OCI-LY7 (cell line): Measurements from ENCODE around the gene NFATC1.

Experiments used
- EZH2phosphoT487 ChIP-seq: fragments of 200-600 bp; sonication (generic); IDR thresholded peaks from 2 replicates; pipeline ENCODE4 v1.6.1; 2018; ENCODE audit warnings: low read depth, borderline replicate concordance, mild to moderate bottlenecking, mixed run types, antibody characterized with exemption, low read length, moderate library complexity, mixed read lengths
- TF ChIP-seq, protein P1 (sequence below): fragments of 200-600 bp; sonication (generic); conservative IDR thresholded peaks from 2 replicates; pipeline ENCODE4 v1.5.1; 2014; ENCODE audit warnings: mild to moderate bottlenecking, antibody characterized with exemption, low read length, moderate library complexity, mixed read lengths

DNA sequence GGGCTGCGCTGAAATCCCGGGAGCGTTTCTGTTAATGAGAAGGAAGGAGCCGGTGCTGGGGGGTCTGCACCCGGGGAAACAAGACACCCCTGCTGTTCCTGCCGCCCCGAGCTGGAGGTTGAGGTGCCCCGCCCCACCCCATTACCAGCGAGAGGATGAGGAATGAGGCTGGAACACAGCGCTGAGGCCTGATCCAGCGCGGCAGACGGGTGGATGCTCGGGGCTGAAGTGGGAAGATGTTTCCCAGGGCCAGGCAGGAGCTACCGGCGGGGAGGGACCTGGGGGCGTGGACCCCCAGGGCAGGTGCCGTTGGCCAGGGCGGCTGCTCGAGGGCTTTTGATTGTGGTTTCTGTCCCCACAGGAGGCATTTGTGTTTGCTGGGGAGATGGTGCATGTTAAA is 149.5 kb downstream of the NFATC1 start:
- TF ChIP-seq, protein P1, sequence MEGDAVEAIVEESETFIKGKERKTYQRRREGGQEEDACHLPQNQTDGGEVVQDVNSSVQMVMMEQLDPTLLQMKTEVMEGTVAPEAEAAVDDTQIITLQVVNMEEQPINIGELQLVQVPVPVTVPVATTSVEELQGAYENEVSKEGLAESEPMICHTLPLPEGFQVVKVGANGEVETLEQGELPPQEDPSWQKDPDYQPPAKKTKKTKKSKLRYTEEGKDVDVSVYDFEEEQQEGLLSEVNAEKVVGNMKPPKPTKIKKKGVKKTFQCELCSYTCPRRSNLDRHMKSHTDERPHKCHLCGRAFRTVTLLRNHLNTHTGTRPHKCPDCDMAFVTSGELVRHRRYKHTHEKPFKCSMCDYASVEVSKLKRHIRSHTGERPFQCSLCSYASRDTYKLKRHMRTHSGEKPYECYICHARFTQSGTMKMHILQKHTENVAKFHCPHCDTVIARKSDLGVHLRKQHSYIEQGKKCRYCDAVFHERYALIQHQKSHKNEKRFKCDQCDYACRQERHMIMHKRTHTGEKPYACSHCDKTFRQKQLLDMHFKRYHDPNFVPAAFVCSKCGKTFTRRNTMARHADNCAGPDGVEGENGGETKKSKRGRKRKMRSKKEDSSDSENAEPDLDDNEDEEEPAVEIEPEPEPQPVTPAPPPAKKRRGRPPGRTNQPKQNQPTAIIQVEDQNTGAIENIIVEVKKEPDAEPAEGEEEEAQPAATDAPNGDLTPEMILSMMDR, result no peak
- TF ChIP-seq EZH2phosphoT487, result no peak
